Measurements from ENCODE around the gene SYCE3.

DNA sequence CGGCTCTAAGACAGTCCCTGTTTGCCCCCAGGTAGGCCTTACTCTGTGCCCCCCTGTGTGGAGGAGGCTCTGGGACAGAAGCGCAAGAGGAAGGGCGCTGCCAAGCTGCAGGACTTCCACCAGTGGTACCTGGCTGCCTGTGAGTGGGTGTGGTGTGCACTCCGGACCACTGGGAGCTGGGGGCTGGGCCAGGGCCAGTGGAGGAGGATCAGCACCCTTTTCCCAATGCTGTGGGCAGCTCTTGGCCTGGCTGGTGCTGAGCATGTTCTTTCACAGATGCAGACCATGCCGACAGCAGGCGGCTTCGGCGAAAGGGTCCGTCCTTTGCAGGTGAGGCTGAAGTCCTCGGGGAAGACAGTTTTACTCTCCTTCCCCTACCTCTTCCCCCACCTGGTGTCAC is 41.0 kb downstream of the SYCE3 start:
- TF ChIP-seq, protein P1, sequence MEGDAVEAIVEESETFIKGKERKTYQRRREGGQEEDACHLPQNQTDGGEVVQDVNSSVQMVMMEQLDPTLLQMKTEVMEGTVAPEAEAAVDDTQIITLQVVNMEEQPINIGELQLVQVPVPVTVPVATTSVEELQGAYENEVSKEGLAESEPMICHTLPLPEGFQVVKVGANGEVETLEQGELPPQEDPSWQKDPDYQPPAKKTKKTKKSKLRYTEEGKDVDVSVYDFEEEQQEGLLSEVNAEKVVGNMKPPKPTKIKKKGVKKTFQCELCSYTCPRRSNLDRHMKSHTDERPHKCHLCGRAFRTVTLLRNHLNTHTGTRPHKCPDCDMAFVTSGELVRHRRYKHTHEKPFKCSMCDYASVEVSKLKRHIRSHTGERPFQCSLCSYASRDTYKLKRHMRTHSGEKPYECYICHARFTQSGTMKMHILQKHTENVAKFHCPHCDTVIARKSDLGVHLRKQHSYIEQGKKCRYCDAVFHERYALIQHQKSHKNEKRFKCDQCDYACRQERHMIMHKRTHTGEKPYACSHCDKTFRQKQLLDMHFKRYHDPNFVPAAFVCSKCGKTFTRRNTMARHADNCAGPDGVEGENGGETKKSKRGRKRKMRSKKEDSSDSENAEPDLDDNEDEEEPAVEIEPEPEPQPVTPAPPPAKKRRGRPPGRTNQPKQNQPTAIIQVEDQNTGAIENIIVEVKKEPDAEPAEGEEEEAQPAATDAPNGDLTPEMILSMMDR (conservative IDR thresholded peaks at IDR 0.05; ENCODE audit: low read depth, low read length), result no peak
- no peak for TF ChIP-seq EZH2 (IDR thresholded peaks at IDR 0.05; ENCODE audit: borderline replicate concordance, low read depth, low read length, poor library complexity, severe bottlenecking)
